CD4-positive, alpha-beta T cell treated with Interleukin-17A for 1 hour (primary cell): ENCODE data around the gene ETV1.

ENCODE experiments used
- DNase-seq: peaks from one replicate; pipeline ENCODE4 v3.0.0-alpha.2; 2020

The ETV1 gene

GRCh38 chr7:13875496-13876074 is 113.9 kb downstream of the ETV1 start:
- DNase-seq = no peak

GRCh38 chr7:13874783-13875182 is 114.7 kb downstream of the ETV1 start:
- DNase-seq = no peak

- no peak for DNase-seq
These were observed 116.8 kb downstream of the ETV1 start for GRCh38 chr7:13872709-13873108.

GRCh38 chr7:13871008-13871407 is 118.5 kb downstream of the ETV1 start:
- no peak for DNase-seq

GRCh38 chr7:13860734-13861133 is 128.7 kb downstream of the ETV1 start:
- DNase-seq = no peak

- DNase-seq = no peak
These were observed 133.5 kb downstream of the ETV1 start for GRCh38 chr7:13856012-13856411.

GRCh38 chr7:13852281-13852968 is 137.0 kb downstream of the ETV1 start:
- no peak for DNase-seq

- DNase-seq = no peak
These were observed 137.7 kb downstream of the ETV1 start for GRCh38 chr7:13851736-13852135.

GRCh38 chr7:13850185-13850752 is 139.2 kb downstream of the ETV1 start:
- DNase-seq = peak; percentile 80

- no peak for DNase-seq
These were observed 140.1 kb downstream of the ETV1 start for GRCh38 chr7:13849163-13849892.

- DNase-seq = no peak
These were observed 140.8 kb downstream of the ETV1 start for GRCh38 chr7:13848681-13849131.

- no peak for DNase-seq
These were observed 143.1 kb downstream of the ETV1 start for GRCh38 chr7:13846386-13846785.

GRCh38 chr7:13845601-13846000 is 143.9 kb downstream of the ETV1 start:
- no peak for DNase-seq

GRCh38 chr7:13844954-13845353 is 144.5 kb downstream of the ETV1 start:
- DNase-seq = no peak

GRCh38 chr7:13841284-13841683 is 148.2 kb downstream of the ETV1 start:
- DNase-seq = no peak
